Transverse colon (tissue), 4 donors: ENCODE measurements around the gene FGF1.

ENCODE experiments used
- EP300 ChIP-seq: sonication (generic); formaldehyde crosslinking; IDR thresholded peaks from one replicate; pipeline ENCODE4 v1.6.1; 2017; ENCODE audit warnings: antibody characterized with exemption, low read depth
- POLR2A ChIP-seq: fragments of 450-650 bp; IDR thresholded peaks from one replicate; pipeline ENCODE4 v1.6.1; 2016; ENCODE audit warnings: antibody characterized with exemption, mild to moderate bottlenecking, moderate library complexity
- POLR2AphosphoS5 ChIP-seq, 3 donors: sonication (generic); formaldehyde crosslinking; IDR thresholded peaks; one replicate each; pipeline ENCODE4 v1.6.1; 2016; ENCODE audit warnings: antibody characterized with exemption in 3 of 3
- TF ChIP-seq, protein P1 (sequence below), 5 experiments: fragments of 200-600 bp in 3 of 5; fragments of 450-650 bp in 2 of 5; sonication (generic) in 3 of 5; IDR thresholded peaks; 1 replicate in 2 of 5; 2 replicates in 3 of 5; pipeline ENCODE4 v1.5.1; 2016 to 2017; ENCODE audit warnings: antibody characterized with exemption in 5 of 5, inconsistent platforms in 3 of 5, mild to moderate bottlenecking in 2 of 5, moderate library complexity in 1 of 5

DNA sequence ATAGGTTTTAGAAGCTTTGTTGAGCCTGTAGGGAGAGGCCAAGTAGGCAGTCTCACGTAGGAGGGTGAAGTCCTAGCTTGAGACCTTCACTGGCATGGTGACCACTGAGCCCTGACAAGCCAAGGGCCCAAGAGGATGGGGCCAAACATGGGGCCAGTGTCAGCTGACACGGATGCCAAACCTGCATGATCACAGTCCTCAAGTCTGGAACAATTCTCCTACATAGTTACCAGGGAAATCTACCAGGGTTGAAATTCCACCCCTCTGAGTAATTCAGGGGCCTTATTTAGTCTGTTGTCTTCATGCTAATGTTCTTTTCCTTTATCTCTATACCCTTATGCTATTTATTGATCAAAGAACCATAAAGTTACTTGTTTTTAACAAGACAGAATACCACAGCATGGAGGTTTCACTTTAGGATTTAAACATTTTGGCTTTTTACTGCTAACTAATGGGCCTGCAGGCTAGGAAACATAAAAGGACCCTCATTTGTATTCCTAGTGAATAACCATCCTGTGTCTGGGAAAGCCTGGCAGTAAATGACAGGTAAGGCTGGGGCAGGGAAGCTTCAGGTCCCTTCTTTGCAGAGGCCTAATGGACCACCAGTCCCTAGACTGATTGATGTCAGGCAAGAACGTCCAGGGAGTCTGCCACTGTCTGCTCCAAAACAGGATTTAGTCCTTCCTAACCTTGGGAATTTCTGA is 140.8 kb downstream of the FGF1 start:
- TF ChIP-seq, protein P1, sequence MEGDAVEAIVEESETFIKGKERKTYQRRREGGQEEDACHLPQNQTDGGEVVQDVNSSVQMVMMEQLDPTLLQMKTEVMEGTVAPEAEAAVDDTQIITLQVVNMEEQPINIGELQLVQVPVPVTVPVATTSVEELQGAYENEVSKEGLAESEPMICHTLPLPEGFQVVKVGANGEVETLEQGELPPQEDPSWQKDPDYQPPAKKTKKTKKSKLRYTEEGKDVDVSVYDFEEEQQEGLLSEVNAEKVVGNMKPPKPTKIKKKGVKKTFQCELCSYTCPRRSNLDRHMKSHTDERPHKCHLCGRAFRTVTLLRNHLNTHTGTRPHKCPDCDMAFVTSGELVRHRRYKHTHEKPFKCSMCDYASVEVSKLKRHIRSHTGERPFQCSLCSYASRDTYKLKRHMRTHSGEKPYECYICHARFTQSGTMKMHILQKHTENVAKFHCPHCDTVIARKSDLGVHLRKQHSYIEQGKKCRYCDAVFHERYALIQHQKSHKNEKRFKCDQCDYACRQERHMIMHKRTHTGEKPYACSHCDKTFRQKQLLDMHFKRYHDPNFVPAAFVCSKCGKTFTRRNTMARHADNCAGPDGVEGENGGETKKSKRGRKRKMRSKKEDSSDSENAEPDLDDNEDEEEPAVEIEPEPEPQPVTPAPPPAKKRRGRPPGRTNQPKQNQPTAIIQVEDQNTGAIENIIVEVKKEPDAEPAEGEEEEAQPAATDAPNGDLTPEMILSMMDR (IDR thresholded peaks at IDR 0.05) = no peak
- TF ChIP-seq EP300 (no peak), POLR2A (no peak), POLR2AphosphoS5 (IDR thresholded peaks at IDR 0.05) (no peak)
